HG03196 (cell line): ENCODE measurements around the gene ILDR1.
"Not testable (repeated sequence)": the region's sequence is repeated elsewhere in the genome, so short reads cannot be mapped to it uniquely, and the experiment has no call there.

Source experiments
- ATAC-seq: cut with Tn5 transposase; IDR thresholded peaks from one replicate; pipeline ENCODE4 v1.9.1; 2021; ENCODE audit not compliant: unreplicated experiment

The ILDR1 gene

DNA sequence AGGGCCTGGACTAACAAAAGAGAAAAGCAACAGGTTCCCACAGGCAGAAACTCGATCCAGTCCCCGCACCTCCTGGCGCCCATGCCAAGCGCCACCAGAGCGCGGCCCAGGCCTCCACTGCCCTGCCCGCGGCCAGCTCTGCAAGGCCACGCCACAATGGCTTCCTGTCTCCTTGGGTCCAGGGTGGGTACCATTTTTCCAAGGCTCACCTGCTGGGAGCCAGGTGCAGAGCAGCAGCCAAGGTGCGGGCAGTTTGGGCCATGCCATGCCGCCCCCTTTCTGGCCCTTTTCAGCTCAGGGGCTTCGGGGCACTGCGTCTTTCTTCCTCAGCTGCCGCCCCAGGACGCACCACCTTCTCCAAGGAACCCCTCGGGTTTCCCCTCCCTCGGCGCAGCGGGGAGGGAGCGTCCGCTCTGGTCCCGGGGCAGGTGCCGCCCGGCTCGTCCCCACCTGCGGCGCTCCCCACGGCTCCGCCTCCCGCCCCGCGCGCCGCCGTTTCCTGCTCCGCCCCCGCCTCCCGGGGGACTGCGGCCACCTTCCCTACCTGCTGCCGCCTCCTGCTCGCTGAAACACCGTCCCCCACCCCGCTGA, at the start of gene ILDR1:
Gene ILDR1, minus strand, starts transcription at position 437 of the 591 bp plus-strand sequence. Its CDS starts 170 bp downstream, at position 267.
- peak; percentile 47 for ATAC-seq

DNA sequence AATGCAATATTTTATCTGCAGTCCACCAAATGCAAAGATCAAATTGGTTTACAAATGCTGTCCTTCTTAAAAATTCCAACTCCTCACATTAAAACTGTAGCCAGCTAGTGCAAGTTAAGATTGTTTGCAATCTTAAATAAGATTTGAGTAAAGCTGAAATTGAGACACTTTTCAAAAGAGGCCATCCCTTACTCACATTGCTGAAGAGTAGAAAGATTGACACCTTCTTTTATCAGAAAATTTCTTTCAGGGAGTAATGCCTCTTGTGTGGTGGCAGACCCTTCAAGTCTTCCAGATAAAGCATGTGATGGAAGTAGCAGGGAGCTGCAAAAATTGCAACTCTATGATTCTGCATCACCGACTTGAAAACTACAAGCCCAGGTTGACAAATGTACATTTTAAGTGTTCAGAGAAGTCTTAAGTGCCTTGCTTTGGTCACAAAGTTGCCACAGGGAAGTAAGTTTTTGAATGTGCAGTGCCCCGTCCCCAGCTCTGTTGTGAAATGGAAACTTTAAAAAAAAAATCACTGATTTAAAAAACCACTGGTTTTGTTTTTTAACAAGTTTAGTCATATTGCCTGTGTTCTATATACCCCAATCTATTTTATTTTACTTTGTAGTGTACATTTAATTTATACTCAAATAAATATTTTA, 45.7 kb upstream of the ILDR1 start:
- ATAC-seq = peak; percentile 36

DNA sequence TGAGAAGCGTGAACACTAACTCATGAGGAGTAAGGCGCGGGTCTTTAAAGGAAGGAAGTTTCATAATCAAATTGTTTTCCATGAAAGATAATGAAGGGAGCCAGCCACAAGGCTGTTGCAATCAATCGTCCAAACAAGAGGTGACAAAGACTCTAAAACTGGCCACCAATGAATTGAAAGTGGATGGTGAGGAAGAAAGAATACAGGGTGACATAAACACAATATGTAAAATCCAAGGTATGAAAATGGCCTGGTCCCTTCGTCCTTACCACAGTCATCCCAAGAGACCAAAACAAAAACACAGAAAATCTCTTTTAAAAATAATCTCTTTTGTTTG, 45.1 kb upstream of the ILDR1 start:
- ATAC-seq = peak; percentile 56

DNA sequence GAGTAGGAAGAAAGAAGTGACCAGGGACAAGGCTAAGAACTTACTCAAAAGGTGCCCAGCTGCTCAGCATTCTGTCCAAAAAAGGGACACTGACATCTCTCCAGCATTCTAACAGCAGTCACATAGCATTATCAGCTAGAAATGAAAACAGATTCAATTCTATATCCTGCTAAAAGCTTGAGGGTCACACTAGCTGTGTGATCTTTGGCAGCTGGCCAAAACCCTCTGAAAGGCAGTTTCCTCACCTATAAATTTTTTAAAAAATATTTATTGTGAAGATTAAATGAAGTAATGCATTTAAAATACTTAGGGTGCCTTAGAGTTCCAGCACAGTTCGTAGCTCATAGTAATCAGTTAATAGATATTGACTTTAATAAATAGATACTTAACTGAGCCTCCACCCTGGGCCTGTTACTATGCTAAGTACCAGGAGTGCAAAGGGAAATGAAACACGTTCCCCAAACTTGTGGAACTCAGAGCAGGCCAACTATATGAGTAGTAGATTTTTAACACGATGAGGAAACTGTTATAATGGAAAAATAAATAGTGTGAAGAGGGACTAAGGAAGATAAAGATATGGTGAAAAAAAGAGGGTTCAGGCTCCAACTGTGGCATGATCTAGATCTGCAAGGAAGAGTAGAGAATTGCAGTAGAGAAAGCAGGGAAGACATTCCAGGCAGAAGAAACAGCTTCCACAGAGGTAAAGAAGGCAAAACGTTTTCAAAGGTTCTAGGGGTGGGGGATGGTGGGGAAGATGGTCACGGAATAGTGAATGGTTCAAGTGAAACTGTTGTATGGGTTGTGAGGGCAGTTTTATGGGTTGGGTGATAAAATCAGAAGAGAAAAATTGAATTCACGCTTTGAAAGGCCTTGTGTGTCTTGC, 44.5 kb upstream of the ILDR1 start:
- peak; percentile 7 for ATAC-seq

DNA sequence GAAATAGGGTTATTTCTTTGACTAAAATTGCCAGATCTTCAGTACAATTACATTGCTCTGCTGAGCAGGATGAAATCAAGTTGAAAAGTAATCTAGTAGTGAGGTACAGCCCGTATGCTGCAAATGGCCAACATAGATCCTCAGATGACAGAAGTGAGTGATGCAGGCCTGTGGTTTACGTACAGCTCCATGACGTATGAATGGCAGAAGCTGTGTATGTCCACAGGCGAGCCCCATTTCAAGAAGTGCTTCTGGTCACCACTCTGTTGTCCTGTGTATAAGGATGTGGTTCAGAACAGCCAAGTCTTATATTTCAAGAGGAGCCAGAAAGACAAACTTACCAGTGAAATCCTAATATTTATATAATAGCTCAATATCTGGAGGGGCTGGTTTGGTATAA, 42.3 kb upstream of the ILDR1 start:
- no peak for ATAC-seq

DNA sequence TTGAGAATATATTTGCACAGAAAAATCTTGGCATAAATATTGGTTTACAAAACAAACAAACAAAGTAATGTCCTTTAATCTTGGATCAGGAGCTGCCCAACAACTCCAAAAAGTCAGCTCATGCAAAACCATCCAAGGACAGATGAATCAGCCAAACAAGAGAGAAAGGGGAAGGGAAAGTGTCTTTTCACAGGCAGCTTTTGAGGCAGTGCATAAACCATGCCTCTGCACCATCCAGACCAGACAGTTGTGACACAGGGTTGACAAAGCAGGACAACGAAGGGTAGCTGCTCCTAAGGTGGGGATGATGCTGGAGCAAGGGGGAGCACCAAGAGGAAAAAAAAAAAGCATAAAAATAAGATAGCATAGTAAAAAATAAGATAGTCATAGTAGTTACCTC, 41.9 kb upstream of the ILDR1 start:
- no peak for ATAC-seq

DNA sequence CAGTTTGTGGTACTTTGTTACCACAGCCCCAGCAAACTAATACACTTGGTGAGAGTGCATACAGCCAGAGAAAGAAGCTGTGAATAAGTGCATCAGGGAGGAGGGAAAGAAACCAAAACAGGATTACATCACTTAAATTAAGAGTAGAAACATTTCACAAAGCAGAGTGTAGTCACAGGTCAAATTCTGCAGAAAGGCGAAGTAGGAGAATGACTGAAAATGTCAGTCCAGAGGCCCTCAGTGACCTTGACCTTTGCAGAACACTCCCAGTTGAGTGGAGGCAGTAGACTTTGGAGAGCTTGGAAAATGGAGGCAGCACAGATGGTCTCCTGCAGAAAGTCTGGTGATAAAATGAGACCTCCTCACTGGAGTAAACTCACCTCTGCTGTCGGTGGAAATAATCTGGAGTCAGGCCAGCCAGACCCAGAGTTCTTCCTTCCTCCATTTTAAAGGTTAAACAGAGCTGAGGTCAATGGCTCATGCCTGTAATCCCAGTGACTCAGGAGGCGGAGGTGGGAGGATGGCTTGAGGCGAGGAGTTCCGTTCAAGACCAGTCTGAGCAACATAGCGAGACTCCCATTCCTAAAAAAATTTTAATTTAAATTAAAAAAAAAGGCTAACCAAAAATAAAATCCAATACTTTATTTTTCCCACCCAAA, 38.1 kb upstream of the ILDR1 start:
- no peak for ATAC-seq

DNA sequence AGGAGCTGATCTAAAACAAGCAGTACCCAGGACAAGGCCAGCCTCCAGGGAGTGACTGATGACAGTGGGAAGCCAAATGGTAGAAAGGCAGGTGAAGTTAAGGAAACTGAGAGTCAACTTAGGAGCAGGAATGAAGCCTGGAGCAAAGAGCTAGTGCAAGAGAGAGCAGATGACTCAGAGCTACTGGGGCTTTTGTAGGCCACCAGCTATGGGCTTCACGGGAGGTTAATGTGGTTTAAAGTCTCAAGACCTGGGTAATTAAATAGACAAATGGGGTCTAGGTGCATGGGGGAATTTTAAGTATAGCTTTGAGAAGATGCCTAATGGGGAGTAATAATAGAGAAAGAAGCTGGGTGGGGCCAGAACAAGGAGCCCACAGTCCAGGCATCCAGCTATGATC, 36.2 kb upstream of the ILDR1 start:
- peak; percentile 46 for ATAC-seq

DNA sequence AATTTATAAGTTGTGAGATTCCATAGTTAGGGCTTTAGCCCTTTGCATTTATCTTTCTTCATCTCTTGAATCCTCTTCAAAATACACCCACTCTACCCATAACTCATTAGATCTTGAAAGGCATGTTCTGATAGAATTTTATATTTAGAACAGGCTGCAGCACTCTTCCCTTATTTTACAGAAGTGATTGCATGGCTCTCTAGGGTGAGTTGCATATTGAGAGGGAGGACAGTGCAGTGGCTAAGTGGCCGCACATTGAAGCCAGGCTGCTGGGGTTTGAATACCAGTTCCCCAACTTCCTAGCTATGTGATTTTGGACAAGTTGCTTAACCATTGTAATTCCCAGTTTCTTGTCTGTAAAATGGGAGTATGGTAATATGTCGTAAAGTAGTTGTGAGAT, 35.6 kb upstream of the ILDR1 start:
- no peak for ATAC-seq

DNA sequence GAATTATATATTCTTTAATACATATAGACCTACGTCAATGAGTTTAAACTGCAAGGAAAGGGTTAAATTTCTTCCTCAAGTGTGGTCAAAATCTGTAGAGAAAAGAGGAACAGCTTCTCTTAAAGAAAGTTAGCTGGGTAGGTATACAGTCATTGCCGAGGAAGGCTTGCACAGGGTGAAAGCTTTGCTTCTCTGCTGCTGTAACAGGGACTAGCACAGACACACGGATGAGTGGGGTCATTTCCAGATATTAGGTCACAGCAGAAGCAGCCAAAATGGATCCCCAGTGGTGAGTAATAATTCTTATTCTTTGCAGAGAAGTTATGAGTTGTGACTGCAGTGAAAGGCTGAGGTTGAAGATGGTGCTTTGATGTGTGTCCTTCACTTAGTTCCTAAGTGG, 33.2 kb upstream of the ILDR1 start, which contains the start of gene CD86:
Gene CD86, plus strand, starts transcription at position 148 of the 400 bp plus-strand sequence. Its CDS starts 128 bp downstream, at position 276.
- ATAC-seq = peak; percentile 76

DNA sequence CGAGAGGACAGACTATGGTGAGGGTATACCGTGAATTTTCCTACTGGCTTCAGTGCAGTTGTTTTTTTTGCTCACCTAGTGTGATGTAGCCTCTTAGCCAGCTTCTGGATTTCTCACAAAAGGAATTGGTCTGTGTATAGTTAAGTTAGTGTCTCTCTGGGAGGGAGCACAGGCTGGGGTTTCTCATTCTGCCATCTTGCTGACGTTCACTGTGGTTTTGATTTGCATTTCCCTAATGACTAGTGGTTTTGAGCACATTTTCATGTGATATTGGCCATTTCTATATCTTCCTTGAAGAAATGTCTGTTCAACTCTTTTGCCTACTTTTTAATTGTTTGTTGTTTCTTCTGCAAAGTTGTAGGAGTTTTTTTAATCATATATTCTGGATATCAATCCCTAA, 30.9 kb upstream of the ILDR1 start:
- no peak for ATAC-seq

DNA sequence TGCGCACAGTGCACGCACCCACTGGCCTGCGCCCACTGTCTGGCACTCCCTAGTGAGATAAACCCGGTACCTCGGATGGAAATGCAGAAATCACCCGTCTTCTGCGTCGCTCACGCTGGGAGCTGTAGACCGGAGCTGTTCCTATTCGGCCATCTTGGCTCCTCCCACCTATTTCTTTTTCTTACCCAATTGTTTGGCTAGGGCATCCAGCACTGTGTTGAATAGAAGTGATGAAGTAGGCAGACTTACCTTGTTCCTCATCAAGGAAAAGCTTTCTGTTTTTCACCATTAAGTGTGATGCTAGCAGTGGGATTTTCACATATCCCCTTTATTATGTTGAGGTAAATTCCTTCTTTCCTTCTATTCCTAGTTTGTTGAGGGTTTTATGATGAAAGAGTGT, 25.7 kb upstream of the ILDR1 start:
- ATAC-seq = not testable (repeated sequence)

DNA sequence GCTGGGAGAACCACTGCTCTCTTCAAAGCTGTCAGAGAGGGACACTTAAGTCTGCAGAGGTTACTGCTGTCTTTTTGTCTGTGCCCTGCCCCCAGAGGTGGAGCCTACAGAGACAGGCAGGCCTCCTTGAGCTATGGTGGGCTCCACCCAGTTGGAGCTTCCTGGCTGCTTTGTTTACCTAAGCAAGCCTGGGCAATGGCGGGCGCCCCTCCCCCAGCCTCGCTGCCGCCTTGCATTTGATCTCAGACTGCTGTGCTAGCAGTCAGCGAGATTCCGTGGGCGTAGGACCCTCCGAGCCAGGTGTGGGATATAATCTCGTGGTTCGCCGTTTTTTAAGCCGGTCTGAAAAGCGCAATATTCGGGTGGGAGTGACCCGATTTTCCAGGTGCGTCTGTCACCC, 25.2 kb upstream of the ILDR1 start:
- not testable (repeated sequence) for ATAC-seq

DNA sequence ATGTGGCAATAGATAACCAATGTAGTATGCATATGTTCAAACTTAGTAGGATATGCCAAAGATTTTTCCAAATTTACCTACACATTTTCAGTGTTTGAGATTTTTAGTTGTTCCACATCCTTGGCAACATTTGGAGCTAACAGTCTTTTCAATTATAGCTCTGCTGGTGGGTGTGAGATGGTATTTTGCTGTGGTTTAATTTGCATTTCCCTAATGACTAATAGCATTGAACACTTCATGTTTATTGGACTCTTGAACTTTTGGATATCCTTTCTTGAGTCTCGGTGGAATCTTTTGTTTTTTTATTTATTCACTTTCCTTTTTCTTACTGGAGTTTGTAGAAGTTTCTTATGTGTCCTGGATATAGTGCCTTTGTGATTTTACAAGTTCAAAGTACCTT, 11.0 kb upstream of the ILDR1 start:
- no peak for ATAC-seq

DNA sequence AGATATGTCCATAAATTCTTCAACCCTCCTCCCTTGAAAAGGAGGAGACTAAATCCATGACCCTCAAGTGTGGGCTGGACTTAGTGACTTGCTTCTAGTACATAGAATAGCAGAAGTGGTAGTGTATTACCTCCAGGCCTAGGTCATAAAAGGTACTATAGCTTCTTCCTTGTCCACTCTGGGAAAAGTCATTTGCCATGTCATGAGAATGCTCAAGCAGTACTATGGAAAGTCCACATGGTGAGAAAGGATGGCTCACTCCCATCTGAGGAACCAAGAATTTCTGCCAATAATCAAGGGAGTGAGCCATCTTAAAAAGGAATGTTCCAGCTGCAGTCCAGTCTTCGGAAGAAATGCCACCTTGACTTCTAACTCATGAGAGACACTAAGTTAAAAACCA, 10.5 kb upstream of the ILDR1 start:
- ATAC-seq = no peak

DNA sequence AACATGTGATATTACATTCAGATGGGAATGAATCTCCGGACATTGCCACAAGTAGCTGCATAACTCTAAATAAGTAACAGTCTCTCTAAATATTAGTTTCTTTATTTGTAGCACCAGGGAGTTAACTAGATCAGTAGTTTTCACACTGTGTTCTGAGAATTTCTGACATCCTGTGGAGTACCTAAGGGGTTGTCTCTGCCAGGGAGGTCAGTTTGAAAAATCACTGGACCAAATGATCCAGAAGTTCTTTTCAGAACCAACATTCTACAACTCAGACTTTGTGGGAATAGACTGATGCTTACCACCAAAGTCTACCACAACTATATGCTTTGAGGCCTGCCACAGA, 9.0 kb upstream of the ILDR1 start:
- ATAC-seq = peak; percentile 37

DNA sequence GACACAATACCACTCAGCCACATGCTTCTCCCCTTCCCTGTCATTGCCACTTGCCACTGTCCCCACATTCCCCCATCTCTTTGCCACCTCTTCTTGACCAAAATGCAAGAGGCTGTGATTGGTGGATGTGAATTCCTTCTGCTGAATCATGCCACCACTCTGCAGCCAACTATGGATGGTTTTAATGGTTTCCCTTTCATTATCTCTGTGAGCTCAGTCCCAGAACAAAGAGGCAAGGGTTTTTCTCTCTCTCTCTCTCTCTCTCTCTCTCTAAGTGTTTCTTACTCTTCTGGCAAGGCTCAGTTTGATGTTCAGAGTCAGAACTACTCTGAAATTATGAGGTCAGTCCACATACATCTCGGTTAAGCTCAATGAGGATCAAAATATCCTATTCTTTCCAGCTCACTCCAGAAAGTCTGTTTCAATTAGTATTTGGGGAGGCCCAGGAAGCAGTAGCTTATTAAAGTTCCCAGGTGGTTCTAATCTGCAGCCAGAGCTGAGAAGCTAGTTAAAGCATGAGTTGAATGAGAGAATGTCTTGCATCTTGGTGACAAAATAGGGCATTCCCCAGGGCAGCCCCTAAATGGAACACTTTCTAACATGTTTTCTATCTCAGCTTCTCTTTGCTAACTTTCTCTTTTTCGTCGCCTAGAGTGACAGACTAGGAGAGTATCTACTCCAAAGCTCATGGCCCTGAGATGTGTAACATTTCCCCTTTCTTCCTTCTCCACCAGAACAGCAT, 8.5 kb upstream of the ILDR1 start:
- ATAC-seq = peak; percentile 53

DNA sequence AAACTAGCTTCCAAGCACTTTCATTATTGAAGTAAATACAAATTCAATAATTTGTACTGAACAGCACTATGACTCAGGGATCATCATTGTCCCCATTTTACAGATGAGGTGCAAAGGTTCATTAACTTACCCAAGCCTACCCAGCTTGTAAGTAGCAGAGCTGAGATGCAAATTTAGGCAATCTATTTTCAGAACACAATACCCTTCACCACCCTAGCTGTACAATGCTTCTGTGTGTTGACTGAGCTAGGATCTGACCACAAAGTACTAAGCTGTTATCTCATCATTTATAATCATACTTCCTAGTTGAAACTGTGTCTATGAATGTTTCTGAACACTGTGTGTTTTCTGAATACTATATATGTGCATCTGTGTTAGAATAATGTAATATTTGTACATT, 3.2 kb upstream of the ILDR1 start:
- peak; percentile 85 for ATAC-seq

DNA sequence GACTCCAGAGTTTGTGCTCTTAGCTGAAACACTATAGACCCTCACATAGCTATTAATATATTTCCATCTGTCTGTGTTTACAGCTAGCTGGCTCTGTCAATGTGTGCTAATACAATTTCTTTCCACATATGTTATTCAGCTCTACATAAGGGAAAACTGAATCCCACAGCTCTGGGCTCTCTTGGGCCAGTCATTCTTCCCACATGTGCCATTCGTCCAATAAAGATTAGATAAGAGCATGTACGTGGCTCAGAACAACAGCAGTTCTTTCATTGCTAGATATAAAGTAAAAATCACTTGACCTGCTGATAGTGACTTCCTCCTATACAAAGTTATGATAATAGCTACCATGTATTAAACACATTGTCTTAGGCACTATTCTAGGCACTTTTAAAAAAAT, 2.8 kb upstream of the ILDR1 start:
- ATAC-seq = no peak

DNA sequence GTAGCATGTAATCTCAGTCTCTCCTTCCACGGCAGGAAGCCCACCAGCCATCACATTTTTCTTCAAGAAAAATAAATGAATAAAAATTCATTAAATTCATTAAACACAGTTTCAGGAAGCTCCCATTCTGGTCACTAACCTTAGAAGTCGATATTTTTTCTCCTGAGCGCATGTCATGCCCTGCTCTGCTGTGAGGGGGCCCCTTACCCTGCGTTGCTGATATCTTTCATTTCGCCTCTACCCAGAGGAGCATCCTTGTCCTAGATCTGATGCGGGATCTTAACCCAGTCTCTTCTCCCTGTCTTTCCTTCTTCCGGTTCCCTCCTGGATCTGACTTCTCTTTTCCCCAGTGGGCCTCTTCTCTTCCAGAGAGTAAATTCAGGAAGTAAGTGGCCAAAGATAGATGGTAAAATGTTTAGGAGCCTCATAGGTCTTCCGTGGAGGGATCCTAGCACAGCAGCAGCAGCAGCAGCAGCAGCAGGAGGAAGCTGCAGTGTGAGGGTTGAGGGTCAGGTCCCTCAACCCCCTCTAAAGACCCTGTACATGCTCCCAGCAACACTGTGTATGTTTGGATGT, 1.4 kb upstream of the ILDR1 start:
- no peak for ATAC-seq

DNA sequence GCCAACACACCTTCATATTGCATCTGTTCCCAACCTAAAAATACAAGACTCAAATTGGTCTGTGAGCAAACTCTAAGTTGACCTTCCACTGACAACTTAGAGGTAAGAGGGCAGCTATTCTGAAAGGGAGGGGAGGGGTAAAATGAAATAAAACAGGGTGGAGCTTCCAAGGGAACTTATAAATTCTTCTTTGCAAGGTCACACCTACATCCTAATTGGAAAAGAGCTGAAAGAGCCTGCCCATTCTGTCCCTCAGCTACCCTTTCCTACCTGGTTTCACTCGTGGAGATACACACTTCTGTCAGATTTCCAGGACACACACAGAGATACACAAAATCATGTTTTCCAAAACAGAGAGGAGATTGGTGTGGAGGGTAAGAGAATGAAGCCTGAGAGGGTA, 1.0 kb downstream of the ILDR1 start:
- ATAC-seq = no peak
